H9 (cell line): ENCODE data around the gene SLC27A1. TPM values are rescaled to one million over a fixed set of nuclear protein-coding genes. Genes with fewer than 3 reads are reported as not detected.

Experiments
- DNase-seq: peaks from one replicate; pipeline ENCODE4 v3.0.0-alpha.2; 2017
- H2AFZ ChIP-seq: one replicate; pipeline ENCODE4 v1.6.1; 2013; ENCODE audit warnings: mild to moderate bottlenecking, low read length, control low read depth, moderate library complexity
- H2AK5ac ChIP-seq: 2 replicates; pipeline ENCODE4 v1.6.1; 2013; ENCODE audit warnings: low read length, control low read depth, mixed read lengths; ENCODE audit not compliant: insufficient read length
- H2BK120ac ChIP-seq: one replicate; pipeline ENCODE4 v1.6.1; 2013; ENCODE audit warnings: low read depth, mild to moderate bottlenecking, low read length, control low read depth, inconsistent platforms; ENCODE audit not compliant: poor library complexity, severe bottlenecking
- H2BK12ac ChIP-seq: 2 replicates; pipeline ENCODE4 v1.6.1; 2013; ENCODE audit warnings: low read length, control low read depth, mixed read lengths, low read depth; ENCODE audit not compliant: insufficient read length
- H2BK15ac ChIP-seq: 2 replicates; pipeline ENCODE4 v1.6.1; 2013; ENCODE audit warnings: low read depth, low read length, control low read depth
- H2BK20ac ChIP-seq: one replicate; pipeline ENCODE4 v1.6.1; 2013; ENCODE audit warnings: low read depth, mild to moderate bottlenecking, low read length, control low read depth, inconsistent platforms; ENCODE audit not compliant: poor library complexity, severe bottlenecking
- H2BK5ac ChIP-seq: 2 replicates; pipeline ENCODE4 v1.6.1; 2013; ENCODE audit warnings: low read length, control low read depth, mixed read lengths; ENCODE audit not compliant: insufficient read length
- H3K14ac ChIP-seq: 2 replicates; pipeline ENCODE4 v1.6.1; 2013; ENCODE audit warnings: low read length, control low read depth; ENCODE audit not compliant: insufficient read depth
- H3K18ac ChIP-seq: 2 replicates; pipeline ENCODE4 v1.6.1; 2013; ENCODE audit warnings: low read depth, mild to moderate bottlenecking, mixed read lengths, low read length, control low read depth; ENCODE audit not compliant: insufficient read length
- H3K23ac ChIP-seq: 2 replicates; pipeline ENCODE4 v1.6.1; 2013; ENCODE audit warnings: low read length, control low read depth, mixed read lengths, low read depth; ENCODE audit not compliant: insufficient read length
- H3K23me2 ChIP-seq: 2 replicates; pipeline ENCODE4 v1.6.1; 2013; ENCODE audit warnings: low read depth, mild to moderate bottlenecking, mixed read lengths, low read length, control low read depth; ENCODE audit not compliant: insufficient read length, poor library complexity, severe bottlenecking
- H3K27ac ChIP-seq: 2 replicates; pipeline ENCODE4 v1.5.1; 2013; ENCODE audit warnings: low read length, control low read depth, mixed read lengths, low read depth; ENCODE audit not compliant: insufficient read length
- H3K27me3 ChIP-seq: 2 replicates; pipeline ENCODE4 v1.6.1; 2013; ENCODE audit warnings: low read length, control low read depth, inconsistent platforms; ENCODE audit not compliant: insufficient read depth
- H3K4ac ChIP-seq: 2 replicates; pipeline ENCODE4 v1.6.1; 2013; ENCODE audit warnings: low read depth, mild to moderate bottlenecking, control low read depth, inconsistent platforms, low read length, moderate library complexity
- H3K4me1 ChIP-seq: 2 replicates; pipeline ENCODE4 v1.6.1; 2013; ENCODE audit warnings: low read length, control low read depth, inconsistent platforms; ENCODE audit not compliant: insufficient read depth
- H3K4me2 ChIP-seq: 2 replicates; pipeline ENCODE4 v1.6.1; 2013; ENCODE audit warnings: low read length, control low read depth, mixed read lengths; ENCODE audit not compliant: insufficient read length, insufficient read depth
- H3K56ac ChIP-seq: 2 replicates; pipeline ENCODE4 v1.6.1; 2013; ENCODE audit warnings: low read depth, mild to moderate bottlenecking, mixed read lengths, low read length, control low read depth; ENCODE audit not compliant: insufficient read length
- H3K79me1 ChIP-seq: 2 replicates; pipeline ENCODE4 v1.6.1; 2013; ENCODE audit warnings: low read depth, mild to moderate bottlenecking, moderate library complexity, low read length, control low read depth, inconsistent platforms; ENCODE audit not compliant: insufficient read depth, poor library complexity, severe bottlenecking
- H3K79me2 ChIP-seq: 2 replicates; pipeline ENCODE4 v1.6.1; 2013; ENCODE audit warnings: low read length, control low read depth, inconsistent platforms; ENCODE audit not compliant: insufficient read depth
- H3K9ac ChIP-seq: 2 replicates; pipeline ENCODE4 v1.6.1; 2013; ENCODE audit warnings: low read length, control low read depth, mixed read lengths; ENCODE audit not compliant: insufficient read length; ENCODE audit errors: extremely low read depth
- H3K9me3 ChIP-seq: one replicate; pipeline ENCODE4 v1.6.1; 2013; ENCODE audit warnings: low read depth, low read length, inconsistent platforms; ENCODE audit not compliant: control insufficient read depth
- H3T11ph ChIP-seq: one replicate; pipeline ENCODE4 v1.6.1; 2013; ENCODE audit warnings: mild to moderate bottlenecking, low read length, control low read depth, inconsistent platforms
- H4K20me1 ChIP-seq: one replicate; pipeline ENCODE4 v1.6.1; 2013; ENCODE audit not compliant: control insufficient read depth, insufficient read length, insufficient read depth
- H4K5ac ChIP-seq: 2 replicates; pipeline ENCODE4 v1.6.1; 2013; ENCODE audit warnings: low read depth, mild to moderate bottlenecking, mixed read lengths, low read length, control low read depth; ENCODE audit not compliant: insufficient read length
- H4K8ac ChIP-seq: replicated peaks from 2 replicates; pipeline ENCODE4 v1.6.1; 2013; ENCODE audit warnings: low read length, control low read depth, mixed read lengths, low read depth; ENCODE audit not compliant: insufficient read length
- H4K91ac ChIP-seq: 2 replicates; pipeline ENCODE4 v1.6.1; 2013; ENCODE audit warnings: low read depth, mild to moderate bottlenecking, moderate library complexity, mixed read lengths, low read length, control low read depth; ENCODE audit not compliant: insufficient read length
- H3K27ac Mint-ChIP-seq, 3 experiments: 2 replicates in 2 of 3; 3 replicates in 1 of 3; pipeline ENCODE4 v1.8.0; 2020 to 2021; ENCODE audit warnings: mixed read lengths in 3 of 3, mild to moderate bottlenecking in 1 of 3, moderate library complexity in 1 of 3
- H3K27me3 Mint-ChIP-seq: 2 replicates; pipeline ENCODE4 v1.8.0; 2021; ENCODE audit warnings: low read depth, mild to moderate bottlenecking, moderate library complexity, mixed read lengths
- H3K36me3 Mint-ChIP-seq, 3 experiments: 2 replicates in 2 of 3; 3 replicates in 1 of 3; pipeline ENCODE4 v1.8.0; 2020 to 2021; ENCODE audit warnings: low read depth in 3 of 3, mixed read lengths in 3 of 3; ENCODE audit not compliant: insufficient read depth in 1 of 3
- H3K4me1 Mint-ChIP-seq, 2 experiments: 2 replicates each; pipeline ENCODE4 v1.8.0; 2020; ENCODE audit warnings: mixed read lengths in 2 of 2
- H3K4me3 Mint-ChIP-seq, 2 experiments: 2 replicates in 1 of 2; 3 replicates in 1 of 2; pipeline ENCODE4 v1.8.0; 2020 to 2021; ENCODE audit warnings: mild to moderate bottlenecking in 2 of 2, mixed read lengths in 2 of 2, moderate library complexity in 1 of 2
- H3K9me3 Mint-ChIP-seq, 2 experiments: 2 replicates in 1 of 2; 3 replicates in 1 of 2; pipeline ENCODE4 v1.8.0; 2020; ENCODE audit warnings: mild to moderate bottlenecking in 2 of 2, mixed read lengths in 2 of 2, moderate library complexity in 1 of 2
- CTCF ChIP-seq: fragments of 200-600 bp; sonication (generic); conservative IDR thresholded peaks from 3 replicates; pipeline ENCODE4 v1.8.0; 2021; ENCODE audit warnings: antibody characterized with exemption, mild to moderate bottlenecking
- WGBS: extraction: QIAGEN DNeasy Blood & Tissue Kit; methylation state at CpG from one replicate; pipeline ENCODE4 v1.1.7; 2013; ENCODE audit warnings: missing lambda C conversion rate, low lambda C conversion rate, mixed read lengths; ENCODE audit not compliant: insufficient read length; ENCODE audit errors: extremely low coverage; 5-methylcytosine and 5-hydroxymethylcytosine counted together
- total RNA-seq: library from RNA; stranded (reverse); gene quantifications from 2 replicates; pipeline ENCODE4 v1.2.1, GENCODE V29; 2021

SLC27A1 gene
- total RNA-seq, 1 experiment from 2014 or later: 6.4 TPM

DNA sequence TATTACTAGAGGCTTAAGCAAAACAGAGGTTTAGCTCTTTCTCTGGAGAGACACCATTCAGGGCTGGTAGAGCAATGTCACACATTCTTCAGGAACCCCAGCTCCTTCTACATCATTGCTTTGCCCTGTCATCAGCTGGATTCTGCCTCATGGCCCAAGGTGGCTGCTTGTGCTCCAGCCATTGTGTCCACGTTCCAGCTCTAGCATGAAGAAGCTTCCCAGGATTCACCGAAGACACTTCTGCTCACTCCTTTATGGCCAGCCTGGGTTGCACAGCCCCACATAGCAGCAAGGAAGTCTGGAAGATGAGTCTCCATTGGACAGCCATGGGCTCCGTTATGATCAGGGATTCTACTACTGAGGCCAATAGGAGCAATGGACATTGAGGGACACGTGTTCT is 54.3 kb downstream of the SLC27A1 start:
- H3K18ac ChIP-seq: no peak overlapping the region
- H3K14ac ChIP-seq: no peak overlapping the region
- H3K9ac ChIP-seq: no peak overlapping the region
- no peak overlapping the region for H2BK120ac ChIP-seq
- H3K36me3 Mint-ChIP-seq: no peaks in the 10 kb centered on the region; a peak in 1 of 7 replicates
- no peaks in the 10 kb centered on the region for H3K23me2 ChIP-seq
- H4K91ac ChIP-seq: no peak overlapping the region
- no peak for DNase-seq
- H3K9me3 Mint-ChIP-seq: peaks cover 5 to 7% of the 10 kb centered on the region in 2 experiments; a peak in 3 of 5 replicates
- WGBS: no CpG with 5 or more reads among the region's 4 CpGs
- H2AFZ ChIP-seq: no peak overlapping the region
- no peaks in the 10 kb centered on the region for H4K20me1 ChIP-seq
- no peaks in the 10 kb centered on the region for H3K4me1 Mint-ChIP-seq
- no peak overlapping the region for H3K56ac ChIP-seq
- no peak overlapping the region for H2BK5ac ChIP-seq
- TF ChIP-seq CTCF: no peak
- peaks cover 2% of the 10 kb centered on the region; the same call in 1 of the 2 replicates for H3K27me3 Mint-ChIP-seq
- no peaks in the 10 kb centered on the region for H3K27me3 ChIP-seq
- no peak overlapping the region for H3K4ac ChIP-seq
- H3K4me2 ChIP-seq: no peak overlapping the region
- no peaks in the 10 kb centered on the region for H3K9me3 ChIP-seq
- no peak overlapping the region for H3K23ac ChIP-seq
- H2BK20ac ChIP-seq: no peak overlapping the region
- H3K4me1 ChIP-seq: no peaks in the 10 kb centered on the region
- no peak overlapping the region for H3K27ac ChIP-seq
- no peaks in the 10 kb centered on the region for H3K79me2 ChIP-seq
- H3K79me1 ChIP-seq: no peaks in the 10 kb centered on the region
- no peak overlapping the region for H3K27ac Mint-ChIP-seq
- H3T11ph ChIP-seq: no peak overlapping the region
- no peak overlapping the region for H2BK12ac ChIP-seq
- H2BK15ac ChIP-seq: no peak overlapping the region
- no peak overlapping the region for H4K5ac ChIP-seq
- H3K4me3 Mint-ChIP-seq: no peak overlapping the region
- no peak overlapping the region for H4K8ac ChIP-seq
- H2AK5ac ChIP-seq: no peak overlapping the region
